Naive thymus-derived CD8-positive, alpha-beta T cell (primary cell): ENCODE measurements around the gene SLC39A11. TPM values are rescaled to one million over a fixed set of nuclear protein-coding genes. Genes with fewer than 3 reads are reported as not detected.
A peak's percentile ranks its signal among the peaks of the same experiment; 100 is the strongest.

Experiments used
- ATAC-seq, 2 donors: fragments of 150-1000 bp; cut with Tn5 transposase in 1 of 2; sonication (Bioruptor Pico), chemical (Tn5 transposase) in 1 of 2; 1 replicate in 1 of 2; 2 replicates in 1 of 2; pipeline ENCODE4 v1.10.0; 2021; ENCODE audit warnings: mild to moderate bottlenecking in 2 of 2, moderate library complexity in 2 of 2
- POLR2A ChIA-PET: fragments of 350-600 bp; sonication (Branson Sonifier 250); formaldehyde crosslinking; loops from one replicate; lab custom pipeline; 2021; ENCODE audit warnings: antibody characterized with exemption; lab: Charles Lee
- DNase-seq, 10 donors: peaks; one replicate each; pipeline versions ENCODE4 v3.0.0 to v3.0.0-alpha.2; 2020 to 2022
- H3K27ac Mint-ChIP-seq, 10 donors: one replicate each; pipeline ENCODE4 v1.8.0; 2020 to 2022; ENCODE audit warnings: mild to moderate bottlenecking in 10 of 10, mixed read lengths in 10 of 10, moderate library complexity in 4 of 10, inconsistent platforms in 1 of 10
- H3K27me3 Mint-ChIP-seq, 5 donors: one replicate each; pipeline ENCODE4 v1.8.0; 2021 to 2022; ENCODE audit warnings: mixed read lengths in 5 of 5
- H3K36me3 Mint-ChIP-seq, 3 donors: one replicate each; pipeline ENCODE4 v1.8.0; 2020 to 2022; ENCODE audit warnings: mixed read lengths in 3 of 3, mild to moderate bottlenecking in 2 of 3, inconsistent platforms in 1 of 3
- H3K4me1 Mint-ChIP-seq, 4 donors: one replicate each; pipeline ENCODE4 v1.8.0; 2021 to 2022; ENCODE audit warnings: mixed read lengths in 4 of 4
- H3K4me3 Mint-ChIP-seq, 10 donors: one replicate each; pipeline ENCODE4 v1.8.0; 2020 to 2022; ENCODE audit warnings: mild to moderate bottlenecking in 10 of 10, mixed read lengths in 10 of 10, moderate library complexity in 6 of 10, inconsistent platforms in 1 of 10
- H3K9me3 Mint-ChIP-seq, 9 donors: one replicate each; pipeline ENCODE4 v1.8.0; 2020 to 2022; ENCODE audit warnings: mixed read lengths in 9 of 9, mild to moderate bottlenecking in 3 of 9, inconsistent platforms in 1 of 9, moderate library complexity in 1 of 9
- polyA plus RNA-seq, 3 donors: library from polyadenylated mRNA; unstranded; fragments of 300-500 nt; fragmentation: Illumina TruSeq; gene quantifications; one replicate each; pipeline ENCODE4 v1.2.3, GENCODE V29; 2021
- total RNA-seq, 8 experiments: library from RNA in 2 of 8; stranded (reverse) in 2 of 8; gene quantifications; one replicate each; pipeline ENCODE4 v1.2.3 and lab custom pipeline; 2021 to 2026

SLC39A11 gene
- total and polyA plus RNA-seq, 5 experiments from 2014 or later, result 6.2 to 14.4 (median 10.3) TPM

GRCh38 chr17:72608436-72608835, 484.1 kb downstream of the SLC39A11 start:
- Mint-ChIP-seq H3K4me3 (no peak overlapping the region), H3K27me3 (peaks cover 2 to 40% (median 29%) of the 10 kb centered on the region in 5 donors), H3K9me3 (peaks cover 0 to 20% (median 10%) of the 10 kb centered on the region in 9 donors), H3K4me1 (no peaks in the 10 kb centered on the region), H3K27ac (no peak overlapping the region), H3K36me3 (peaks cover 0 to 18% (median 0%) of the 10 kb centered on the region in 3 donors)
- ATAC-seq (no peak), DNase-seq (no peak)
- POLR2A ChIA-PET, result no interaction called here

DNA sequence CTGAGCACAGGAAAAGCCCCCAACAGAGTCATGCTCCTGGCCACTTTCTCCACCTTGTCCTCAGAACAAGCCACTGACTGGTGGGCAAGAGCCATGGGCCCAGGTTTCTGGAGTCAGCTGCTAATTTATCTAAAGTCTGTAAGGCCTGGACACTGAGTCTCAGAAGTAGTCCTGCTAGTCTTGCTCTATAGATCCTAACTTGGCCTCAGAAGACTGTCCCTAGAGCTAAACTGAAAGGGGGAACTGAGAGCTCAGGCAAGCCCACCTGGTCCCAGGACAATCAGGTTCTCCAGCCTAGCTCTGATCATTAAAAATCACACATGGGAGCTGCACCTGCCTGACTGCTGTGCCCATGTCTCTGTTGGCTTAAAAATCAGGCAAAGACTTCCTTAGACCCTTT, 485.8 kb downstream of the SLC39A11 start:
- Mint-ChIP-seq H3K36me3 (peaks cover 0 to 18% (median 0%) of the 10 kb centered on the region in 3 donors), H3K9me3 (peaks cover 0 to 20% (median 9%) of the 10 kb centered on the region in 9 donors), H3K4me1 (no peaks in the 10 kb centered on the region), H3K27ac (no peak overlapping the region), H3K4me3 (no peak overlapping the region), H3K27me3 (peaks cover 5 to 39% (median 28%) of the 10 kb centered on the region in 5 donors)
- ATAC-seq (no peak), DNase-seq (no peak)
- POLR2A ChIA-PET, result no interaction called here

DNA sequence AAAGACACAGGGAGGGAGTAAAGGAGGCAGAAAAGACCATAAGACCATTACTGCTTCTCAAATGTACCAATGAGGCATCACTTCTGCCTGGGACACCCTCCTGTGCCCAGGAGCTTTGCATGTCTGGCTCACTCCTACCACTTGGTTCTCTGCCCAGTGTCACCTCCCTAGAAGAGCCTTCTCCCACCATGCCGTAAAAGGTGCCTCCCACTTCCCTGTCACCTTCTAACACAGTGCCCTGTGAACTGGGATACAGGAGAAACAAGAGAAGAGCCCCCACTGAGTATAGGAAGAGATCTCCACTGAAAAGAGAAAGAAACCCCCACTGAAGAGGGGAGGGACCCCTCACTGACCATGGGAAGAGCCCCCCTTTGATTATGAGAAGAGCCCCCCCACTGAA, 486.9 kb downstream of the SLC39A11 start:
- POLR2A ChIA-PET, result no interaction called here
- peaks cover 0 to 20% (median 9%) of the 10 kb centered on the region in 9 donors for H3K9me3 Mint-ChIP-seq
- ATAC-seq, result no peak

GRCh38 chr17:72604518-72604917, 488.0 kb downstream of the SLC39A11 start:
- H3K4me3 Mint-ChIP-seq, result no peak overlapping the region
- peaks cover 0 to 20% (median 9%) of the 10 kb centered on the region in 9 donors for H3K9me3 Mint-ChIP-seq
- peaks cover 0 to 18% (median 0%) of the 10 kb centered on the region in 3 donors for H3K36me3 Mint-ChIP-seq
- DNase-seq, result no peak
- H3K27ac Mint-ChIP-seq, result no peak overlapping the region
- no peak for ATAC-seq
- POLR2A ChIA-PET, result no interaction called here
- H3K4me1 Mint-ChIP-seq, result no peaks in the 10 kb centered on the region
- peaks cover 13 to 52% (median 29%) of the 10 kb centered on the region in 5 donors for H3K27me3 Mint-ChIP-seq

More for the DNA sequence above, 486.9 kb downstream of the SLC39A11 start:
- DNase-seq, result no peak
- H3K27me3 Mint-ChIP-seq, result peaks cover 8 to 42% (median 30%) of the 10 kb centered on the region in 5 donors
- peaks cover 0 to 18% (median 0%) of the 10 kb centered on the region in 3 donors for H3K36me3 Mint-ChIP-seq
- no peak overlapping the region for H3K4me3 Mint-ChIP-seq
- peak overlapping the region in 1 of 10 donors; percentile 50 for H3K27ac Mint-ChIP-seq
- H3K4me1 Mint-ChIP-seq, result no peaks in the 10 kb centered on the region

DNA sequence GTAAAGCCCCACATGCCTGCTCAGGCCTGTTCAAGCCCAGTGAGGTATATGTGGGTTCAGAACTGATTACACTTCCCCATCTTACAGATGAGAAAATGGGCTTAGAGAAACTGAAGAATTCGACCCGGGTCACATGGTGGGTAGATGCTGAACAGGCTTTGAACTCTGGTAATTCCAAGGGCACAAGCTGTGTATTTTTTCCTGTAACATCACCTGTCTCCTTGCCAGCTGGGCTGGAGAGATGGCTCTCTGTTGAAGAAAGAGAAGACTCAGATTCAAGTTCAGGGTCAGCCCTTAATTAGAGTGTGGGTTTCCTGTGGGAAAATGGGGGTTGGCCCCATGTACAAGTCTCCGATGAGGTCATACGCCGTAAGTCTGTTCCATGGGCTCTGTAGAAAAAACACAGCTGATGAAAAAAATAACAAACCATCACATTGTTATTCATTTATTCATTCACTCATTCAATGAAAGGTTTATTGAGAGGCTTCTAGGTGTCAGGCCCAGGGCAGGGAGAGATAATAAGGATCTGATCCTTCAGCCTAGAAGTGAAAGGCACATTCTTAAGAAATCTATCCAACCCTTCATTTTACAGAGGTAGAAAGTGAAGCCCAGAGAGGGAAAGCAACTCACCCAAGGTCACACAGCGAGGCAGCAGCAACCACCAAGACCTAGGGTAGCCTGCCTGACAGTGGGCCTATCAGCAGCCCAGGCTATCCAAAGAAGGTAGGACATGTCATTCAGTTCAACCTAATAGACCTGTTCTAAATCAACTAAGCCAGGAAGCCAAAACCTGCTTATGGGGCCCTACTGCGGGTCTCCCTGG, 488.9 kb downstream of the SLC39A11 start:
- H3K9me3 Mint-ChIP-seq, result peaks cover 0 to 17% (median 8%) of the 10 kb centered on the region in 9 donors
- H3K4me3 Mint-ChIP-seq, result no peak overlapping the region
- no peaks in the 10 kb centered on the region for H3K4me1 Mint-ChIP-seq
- no peak overlapping the region for H3K27ac Mint-ChIP-seq
- peaks cover 0 to 18% (median 0%) of the 10 kb centered on the region in 3 donors for H3K36me3 Mint-ChIP-seq
- peaks cover 16 to 55% (median 34%) of the 10 kb centered on the region in 5 donors for H3K27me3 Mint-ChIP-seq
- no peak for DNase-seq
- POLR2A ChIA-PET, result no interaction called here
- ATAC-seq, result no peak

GRCh38 chr17:72602517-72603419, 489.7 kb downstream of the SLC39A11 start:
- H3K4me3 Mint-ChIP-seq, result no peak overlapping the region
- H3K9me3 Mint-ChIP-seq, result peaks cover 0 to 9% (median 4%) of the 10 kb centered on the region in 9 donors
- peaks cover 16 to 59% (median 31%) of the 10 kb centered on the region in 5 donors for H3K27me3 Mint-ChIP-seq
- H3K4me1 Mint-ChIP-seq, result no peaks in the 10 kb centered on the region
- peaks cover 0 to 9% (median 0%) of the 10 kb centered on the region in 3 donors for H3K36me3 Mint-ChIP-seq
- POLR2A ChIA-PET, result no interaction called here
- DNase-seq (no peak), ATAC-seq (no peak)
- no peak overlapping the region for H3K27ac Mint-ChIP-seq

DNA sequence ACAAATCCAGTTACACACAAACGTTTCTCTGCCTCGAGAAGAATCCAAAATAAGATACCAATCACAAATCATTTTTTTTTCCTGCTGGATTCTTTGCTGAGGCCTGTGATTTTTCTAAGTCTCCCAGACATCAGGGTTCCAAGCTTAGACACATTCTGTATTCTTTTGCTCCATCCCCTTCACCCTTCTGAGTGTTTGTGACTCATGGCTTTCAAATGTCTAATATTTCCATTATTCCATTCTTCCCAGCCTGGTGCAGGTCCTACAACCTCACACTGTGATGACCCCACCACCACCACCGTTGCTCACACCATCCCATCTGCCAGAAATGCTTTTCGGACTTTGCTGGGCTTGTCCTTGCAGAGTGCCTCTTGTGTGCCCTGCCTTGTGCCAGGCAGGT, 491.6 kb downstream of the SLC39A11 start:
- no peak for ATAC-seq

DNA sequence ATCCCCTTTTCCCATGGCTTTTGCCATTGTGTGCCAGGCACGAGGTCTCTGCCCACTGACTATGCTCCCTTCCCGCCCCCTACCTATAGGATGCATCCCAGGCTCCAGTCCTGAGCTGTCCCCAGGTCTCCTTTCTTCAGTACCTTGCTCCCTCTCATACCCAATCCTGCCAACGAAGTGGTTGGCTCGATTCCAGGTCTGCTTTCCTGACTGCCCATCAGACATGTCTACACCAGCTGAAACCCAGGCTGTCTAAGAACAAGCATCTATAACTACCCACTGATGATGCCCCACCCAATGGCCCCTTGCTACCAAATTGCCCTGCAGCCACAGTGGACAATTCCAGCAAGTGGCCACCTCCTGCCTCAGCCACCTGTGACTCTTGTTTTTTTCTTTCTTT, 492.6 kb downstream of the SLC39A11 start:
- ATAC-seq, result no peak
- H3K27me3 Mint-ChIP-seq, result peaks cover 16 to 64% (median 32%) of the 10 kb centered on the region in 5 donors
- H3K27ac Mint-ChIP-seq, result no peak overlapping the region
- no peak overlapping the region for H3K4me3 Mint-ChIP-seq
- DNase-seq, result no peak
- H3K4me1 Mint-ChIP-seq, result no peaks in the 10 kb centered on the region
- no peaks in the 10 kb centered on the region for H3K36me3 Mint-ChIP-seq
- no peaks in the 10 kb centered on the region for H3K9me3 Mint-ChIP-seq
- POLR2A ChIA-PET, result no interaction called here

More for the DNA sequence above, 491.6 kb downstream of the SLC39A11 start:
- Mint-ChIP-seq H3K36me3 (no peaks in the 10 kb centered on the region), H3K4me3 (no peak overlapping the region), H3K9me3 (no peaks in the 10 kb centered on the region), H3K27ac (no peak overlapping the region), H3K27me3 (peaks cover 16 to 73% (median 32%) of the 10 kb centered on the region in 5 donors), H3K4me1 (no peaks in the 10 kb centered on the region)
- DNase-seq, result no peak
- POLR2A ChIA-PET, result no interaction called here

DNA sequence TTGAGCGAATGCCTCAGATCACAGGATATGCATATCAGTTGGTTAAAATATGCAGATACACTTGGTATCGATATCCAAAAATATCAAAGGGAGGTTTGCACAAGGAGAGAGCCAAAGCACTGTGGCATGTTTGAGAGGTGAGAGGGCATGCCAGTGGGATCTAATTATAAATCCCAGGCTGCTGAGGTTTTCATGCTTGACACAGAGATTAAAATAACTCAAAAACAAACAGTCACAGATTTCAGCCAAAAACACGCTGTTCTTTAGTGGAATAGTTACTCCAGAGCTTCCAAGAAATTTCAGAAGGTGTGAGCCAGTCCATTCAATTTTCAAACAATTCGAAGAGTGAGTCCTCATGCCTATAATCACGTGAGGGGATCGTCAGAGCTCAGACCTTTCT, 493.8 kb downstream of the SLC39A11 start:
- Mint-ChIP-seq H3K36me3 (no peaks in the 10 kb centered on the region), H3K4me1 (no peaks in the 10 kb centered on the region), H3K27ac (no peak overlapping the region), H3K4me3 (no peak overlapping the region), H3K27me3 (peaks cover 16 to 64% (median 31%) of the 10 kb centered on the region in 5 donors), H3K9me3 (no peaks in the 10 kb centered on the region)
- ATAC-seq (no peak), DNase-seq (no peak)
- POLR2A ChIA-PET, result no interaction called here

GRCh38 chr17:72597354-72598087, 495.0 kb downstream of the SLC39A11 start:
- no peak for ATAC-seq
- Mint-ChIP-seq H3K27ac (no peak overlapping the region), H3K27me3 (peaks cover 19 to 71% (median 38%) of the 10 kb centered on the region in 5 donors), H3K4me3 (no peak overlapping the region), H3K36me3 (no peaks in the 10 kb centered on the region), H3K9me3 (no peaks in the 10 kb centered on the region), H3K4me1 (peaks cover 0 to 3% (median 1%) of the 10 kb centered on the region in 4 donors)
- POLR2A ChIA-PET, result no interaction called here
- DNase-seq, result no peak
